Stimulated activated CD8-positive, alpha-beta memory T cell treated with anti-CD3 and anti-CD28 coated beads, Interleukin-7, amount 100 ng/mL, for 24 hours (primary cell): Measurements from ENCODE around the gene SLC46A1.

Source experiments
- DNase-seq: peaks from one replicate; pipeline ENCODE4 v3.0.0-alpha.2; 2020; ENCODE audit warnings: low read depth

Gene SLC46A1

DNA sequence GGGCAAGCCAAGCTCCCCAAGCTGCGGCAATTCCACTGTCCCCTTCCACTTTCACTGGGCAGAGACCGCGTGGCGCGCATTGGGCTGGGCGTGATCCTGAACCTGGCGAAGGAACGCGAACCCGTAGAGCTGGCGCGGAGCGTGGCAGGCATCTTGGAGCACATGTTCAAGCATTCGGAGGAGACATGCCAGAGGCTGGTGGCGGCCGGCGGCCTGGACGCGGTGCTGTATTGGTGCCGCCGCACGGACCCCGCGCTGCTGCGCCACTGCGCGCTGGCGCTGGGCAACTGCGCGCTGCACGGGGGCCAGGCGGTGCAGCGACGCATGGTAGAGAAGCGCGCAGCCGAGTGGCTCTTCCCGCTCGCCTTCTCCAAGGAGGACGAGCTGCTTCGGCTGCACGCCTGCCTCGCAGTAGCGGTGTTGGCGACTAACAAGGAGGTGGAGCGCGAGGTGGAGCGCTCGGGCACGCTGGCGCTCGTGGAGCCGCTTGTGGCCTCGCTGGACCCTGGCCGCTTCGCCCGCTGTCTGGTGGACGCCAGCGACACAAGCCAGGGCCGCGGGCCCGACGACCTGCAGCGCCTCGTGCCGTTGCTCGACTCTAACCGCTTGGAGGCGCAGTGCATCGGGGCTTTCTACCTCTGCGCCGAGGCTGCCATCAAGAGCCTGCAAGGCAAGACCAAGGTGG lies 24.7 kb downstream of the SLC46A1 start:
- DNase-seq: no peak

DNA sequence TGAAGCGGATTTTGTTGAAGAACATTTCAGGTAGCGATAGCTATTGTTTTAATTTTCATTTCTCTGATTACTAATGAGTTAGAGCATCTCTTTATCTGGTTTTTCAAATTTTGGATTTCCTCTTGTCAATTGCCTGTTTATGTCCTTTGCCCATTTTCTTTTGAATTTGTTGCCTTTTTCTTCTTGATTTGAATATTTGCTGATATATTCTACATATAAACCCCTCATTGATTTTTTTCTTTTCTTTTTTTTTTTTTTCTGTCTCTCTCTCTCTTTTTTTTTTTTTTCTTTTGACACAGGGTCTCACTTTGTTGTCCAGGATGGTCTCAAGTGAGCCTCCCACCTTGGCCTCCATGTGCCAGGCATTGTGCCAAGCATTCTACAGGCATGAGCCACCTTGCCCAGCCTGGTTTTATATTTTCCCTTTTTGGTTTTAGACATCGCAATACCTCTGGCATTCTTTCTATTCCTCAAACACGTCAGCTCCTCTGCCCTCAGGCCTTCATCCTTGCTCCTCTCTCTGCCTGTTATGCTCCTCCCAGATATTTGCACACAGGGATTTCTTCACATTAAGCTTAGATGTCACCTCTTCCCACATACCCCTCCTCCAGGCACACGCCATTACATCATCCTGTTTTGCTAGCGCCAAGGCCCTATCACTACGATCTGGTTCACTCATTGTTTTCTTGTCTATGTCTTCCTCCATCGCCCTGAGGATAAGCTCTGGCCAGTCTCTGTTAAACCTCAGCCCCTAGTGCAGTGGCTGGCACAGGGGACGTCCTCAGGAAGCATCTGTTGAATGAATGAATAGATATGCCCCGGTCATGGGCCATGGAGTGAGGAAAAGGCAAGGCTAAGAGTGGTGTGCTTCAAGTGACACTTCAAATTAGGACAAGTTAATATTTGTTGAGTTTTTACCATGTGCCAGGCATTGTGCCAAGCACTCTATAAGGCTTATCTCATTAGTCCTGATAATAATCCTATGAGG lies 25.9 kb downstream of the SLC46A1 start:
- DNase-seq: no peak

DNA sequence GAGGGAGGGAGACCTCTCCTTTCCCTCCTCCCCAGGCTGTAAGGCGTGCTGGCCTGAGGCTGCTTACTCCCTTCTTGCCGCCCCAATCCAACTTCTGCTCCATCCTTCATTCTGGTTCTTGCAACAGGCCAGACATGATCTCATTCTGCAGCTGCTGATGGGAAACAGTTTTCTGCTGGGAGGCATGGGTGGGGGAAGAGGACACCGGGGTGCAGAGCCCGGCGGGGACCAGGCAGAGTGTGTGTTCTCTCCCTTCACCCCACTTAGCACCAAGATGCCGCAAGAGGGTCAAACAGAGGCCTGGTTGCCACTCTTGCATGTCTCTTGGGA lies 33.1 kb downstream of the SLC46A1 start:
- no peak for DNase-seq

GRCh38 chr17:28372203-28372944 lies 33.6 kb downstream of the SLC46A1 start:
- DNase-seq: no peak

- DNase-seq: peak; percentile 81
These were observed 34.5 kb downstream of the SLC46A1 start, which contains the start of gene SARM1 for GRCh38 chr17:28371245-28372202. SARM1 (plus strand) TSS chr17:28371694; CDS start chr17:28372033, 339 bp downstream.

DNA sequence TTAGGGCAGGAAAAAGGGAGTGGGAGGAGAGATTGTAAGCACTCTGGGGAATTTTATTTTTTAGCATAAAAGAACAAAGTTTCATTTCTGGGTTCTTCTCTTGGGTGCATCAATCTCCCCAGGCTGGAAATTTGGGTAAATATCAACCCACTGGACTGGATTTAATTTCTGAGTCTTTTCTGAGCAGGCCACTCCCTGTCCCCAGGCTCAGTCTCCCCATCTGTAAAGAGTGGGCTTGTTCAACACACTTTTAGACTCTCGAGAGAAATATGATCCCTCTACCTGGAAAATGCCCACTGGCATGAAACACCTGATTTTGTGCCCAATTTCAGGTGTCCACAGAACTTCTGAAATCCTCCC lies 35.3 kb downstream of the SLC46A1 start:
- DNase-seq: no peak

DNA sequence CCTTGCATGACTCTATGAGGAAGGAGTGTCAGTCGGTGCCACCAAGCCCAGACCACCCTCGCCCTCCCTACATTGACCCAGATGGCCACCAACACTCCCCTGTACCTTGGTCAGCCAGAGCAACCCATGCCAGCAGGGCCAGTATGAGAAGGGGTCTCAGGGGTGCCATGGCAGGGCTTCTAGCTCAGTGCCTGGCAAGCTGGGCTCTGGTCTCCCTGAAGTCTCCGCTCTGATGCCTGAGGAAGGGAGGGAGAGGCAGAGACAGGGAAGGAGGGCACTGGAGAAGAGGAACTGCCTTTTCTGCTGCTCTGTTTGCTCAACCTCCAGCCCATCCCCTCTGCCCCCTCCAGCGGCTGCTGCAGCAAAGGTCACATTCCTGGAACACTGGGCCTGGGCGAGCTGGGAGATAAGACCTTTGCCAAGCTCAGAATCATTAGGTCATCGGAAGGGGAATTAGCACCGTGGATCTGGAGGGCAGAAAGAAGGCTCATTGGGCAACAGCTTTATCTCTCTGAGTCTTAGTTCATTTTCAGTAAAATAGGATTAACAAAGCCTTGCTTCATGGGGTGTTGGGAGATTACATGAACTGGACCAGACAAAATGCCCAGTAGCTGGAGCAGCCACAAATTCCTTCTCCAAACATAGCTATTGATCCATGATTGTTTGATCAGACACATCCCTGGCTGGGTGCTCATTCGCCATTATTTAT lies 35.8 kb downstream of the SLC46A1 start, which contains the start of gene VTN:
Gene VTN (minus strand): TSS at position 273 of the 709 bp plus-strand sequence. CDS start 104 bp downstream, at position 169.
- DNase-seq: no peak

GRCh38 chr17:28369684-28370034 lies 36.4 kb downstream of the SLC46A1 start:
- DNase-seq: no peak

DNA sequence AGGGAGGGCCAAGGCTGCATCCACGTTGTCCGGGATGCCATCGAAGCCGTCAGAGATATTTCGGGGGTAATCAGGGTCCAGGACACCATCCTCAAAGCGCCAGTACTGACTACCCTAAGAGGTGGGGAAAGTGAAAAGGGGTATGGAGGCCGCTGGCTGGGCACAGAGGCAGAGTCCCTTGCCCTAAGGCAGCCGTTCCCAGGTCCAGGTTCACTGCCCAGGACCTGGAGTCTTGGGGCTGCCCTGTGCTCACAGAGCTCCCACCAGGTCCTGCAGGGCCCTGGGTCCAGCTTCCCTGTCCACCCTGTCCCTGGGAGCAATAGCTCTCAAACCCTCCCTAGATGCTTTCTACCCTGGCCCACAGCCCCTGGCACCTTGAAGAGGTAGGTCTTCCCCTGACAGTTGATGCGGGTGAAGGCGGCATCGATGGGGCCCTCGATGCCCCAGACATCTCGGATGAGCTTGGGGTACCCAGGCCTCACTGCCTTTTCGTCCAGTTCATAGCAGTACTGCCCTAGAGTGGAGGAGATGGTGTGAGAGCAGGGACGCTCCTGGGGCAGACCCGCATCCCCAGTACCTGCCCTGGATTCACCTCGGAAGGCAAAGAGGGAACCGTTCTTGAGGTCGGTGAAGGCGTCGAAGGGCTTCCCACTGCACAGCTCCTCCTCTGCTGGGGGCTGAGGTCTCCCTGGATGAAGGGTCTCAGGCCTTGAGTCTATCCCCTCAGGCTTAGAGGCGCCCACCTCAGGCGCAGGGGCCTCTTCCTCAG lies 36.9 kb downstream of the SLC46A1 start:
- no peak for DNase-seq

- no peak for DNase-seq
These were observed 37.6 kb downstream of the SLC46A1 start for GRCh38 chr17:28368306-28368831.

GRCh38 chr17:28367641-28368305 lies 38.2 kb downstream of the SLC46A1 start:
- no peak for DNase-seq

- no peak for DNase-seq
These were observed 39.4 kb downstream of the SLC46A1 start for GRCh38 chr17:28366605-28367004.

DNA sequence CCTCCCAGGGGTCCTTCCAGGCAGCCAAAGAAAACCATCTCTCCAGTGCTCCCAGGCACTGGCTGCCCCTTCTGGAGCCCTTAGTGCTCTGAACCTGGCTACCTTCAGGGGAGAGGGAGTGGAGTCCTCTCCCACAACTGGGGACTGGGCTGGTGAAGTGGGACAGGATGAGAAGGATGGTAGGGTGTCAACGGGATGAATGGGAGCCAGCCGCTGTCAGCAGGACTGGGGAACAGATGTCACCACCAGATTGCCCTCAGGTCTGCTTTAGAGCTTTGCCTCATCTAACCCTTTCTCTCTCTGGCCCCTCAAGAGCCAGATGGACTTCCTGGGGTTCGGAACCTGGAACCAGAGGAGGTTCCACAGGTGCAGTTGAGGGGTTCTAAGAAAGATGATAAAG lies 40.5 kb downstream of the SLC46A1 start:
- no peak for DNase-seq

- DNase-seq: no peak
These were observed 41.2 kb downstream of the SLC46A1 start, which contains the start of gene SEBOX for GRCh38 chr17:28364665-28365363. SEBOX (minus strand) TSS chr17:28365199; CDS start chr17:28365151, 48 bp downstream.

DNA sequence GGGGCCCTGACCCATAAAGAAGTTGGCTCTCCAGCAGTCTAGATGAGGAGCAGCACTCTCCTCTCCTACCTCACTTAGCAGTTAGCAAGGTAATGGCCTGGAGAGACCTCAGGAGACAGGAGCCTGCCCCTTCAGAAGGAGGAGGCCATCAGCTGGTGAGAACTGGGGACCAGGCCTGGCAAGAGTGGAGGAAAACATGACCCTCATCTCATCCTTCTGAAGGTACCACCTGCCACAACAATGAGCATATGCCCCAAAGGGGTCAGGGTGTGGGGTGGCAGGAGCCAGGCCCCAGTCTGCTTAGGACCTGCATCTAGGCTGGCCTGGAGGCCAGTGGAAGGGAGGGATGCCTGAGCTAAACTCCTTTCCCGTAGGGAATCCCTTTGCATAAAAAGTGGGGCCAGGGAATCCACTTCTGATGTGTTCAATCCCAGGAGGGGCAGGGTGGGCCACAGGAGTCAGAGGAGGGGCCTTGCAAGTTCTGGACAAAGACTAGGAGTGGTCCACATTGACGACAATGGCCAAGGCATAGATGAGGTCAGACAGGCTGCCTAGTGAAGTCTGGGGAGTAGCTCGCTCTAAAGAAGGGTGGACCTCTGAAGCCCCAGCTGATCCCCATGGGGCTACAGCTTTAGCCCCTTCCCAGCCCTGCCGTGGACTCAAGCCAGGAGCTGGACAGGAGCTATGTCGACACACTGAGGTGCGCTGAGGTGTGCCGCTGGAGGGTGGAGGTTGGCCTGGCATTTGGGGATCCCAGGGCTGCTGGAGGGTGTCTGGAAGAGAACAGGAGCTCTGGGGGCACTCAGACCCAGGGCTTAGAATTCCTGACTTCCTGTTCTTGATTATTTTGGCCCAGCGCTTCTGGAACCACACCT lies 42.0 kb downstream of the SLC46A1 start:
- no peak for DNase-seq

GRCh38 chr17:28363186-28363585 lies 42.8 kb downstream of the SLC46A1 start:
- no peak for DNase-seq

DNA sequence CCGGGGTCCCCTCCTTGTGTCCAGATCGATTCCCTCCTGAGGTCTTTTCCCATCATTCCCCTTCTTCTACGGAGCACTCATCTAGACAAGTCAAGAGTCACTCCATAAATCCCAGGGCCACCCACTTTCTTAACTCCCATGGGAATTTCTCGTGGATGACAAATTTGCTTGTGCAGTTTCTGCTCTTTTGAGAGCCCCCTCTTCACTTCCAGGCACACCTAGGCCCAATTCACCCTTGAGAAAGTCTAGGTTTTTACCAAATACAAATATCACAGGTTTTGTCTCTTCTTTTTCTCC lies 48.2 kb downstream of the SLC46A1 start:
- DNase-seq: no peak
